AG08396 (cell line): ENCODE measurements around the gene MXRA5.
"Not testable (repeated sequence)": the region's sequence is repeated elsewhere in the genome, so short reads cannot be mapped to it uniquely, and the experiment has no call there.

ENCODE experiments used
- DNase-seq: peaks from one replicate; pipeline ENCODE4 v3.0.0; 2012; ENCODE audit warnings: low spot score, mixed read lengths

Gene MXRA5

GRCh38 chrX:3346501-3347259, at the start of gene MXRA5:
MXRA5 (minus strand) TSS chrX:3346652; CDS start chrX:3343833, 2,819 bp downstream.
- DNase-seq, result peak; percentile 13

DNA sequence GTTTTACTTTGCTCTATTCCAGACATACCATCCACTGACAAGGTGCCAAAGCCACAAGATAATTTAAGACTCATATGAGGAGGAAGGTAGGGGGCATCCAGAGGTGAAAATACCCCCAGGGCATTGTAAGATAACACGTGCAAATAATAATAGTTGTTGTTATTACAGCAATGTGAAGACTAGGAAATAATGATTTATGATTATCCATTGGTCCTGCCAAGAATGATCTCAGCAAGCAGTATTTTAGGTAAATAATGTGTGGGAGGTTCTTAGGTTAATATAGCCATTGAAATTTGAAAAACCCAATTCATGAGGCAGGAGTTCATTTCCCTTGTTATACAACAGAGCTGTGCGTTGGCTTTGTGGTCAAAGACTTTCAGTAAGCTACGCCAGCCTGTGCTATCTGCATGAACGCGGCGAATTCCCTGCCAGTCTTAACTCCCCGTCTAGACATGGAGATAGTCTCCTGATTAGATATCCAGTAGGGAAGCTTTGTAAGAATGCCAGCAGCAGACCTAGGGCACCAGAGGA, 47.2 kb upstream of the MXRA5 start:
- DNase-seq, result no peak

GRCh38 chrX:3393178-3393577, 46.7 kb upstream of the MXRA5 start:
- DNase-seq, result no peak

DNA sequence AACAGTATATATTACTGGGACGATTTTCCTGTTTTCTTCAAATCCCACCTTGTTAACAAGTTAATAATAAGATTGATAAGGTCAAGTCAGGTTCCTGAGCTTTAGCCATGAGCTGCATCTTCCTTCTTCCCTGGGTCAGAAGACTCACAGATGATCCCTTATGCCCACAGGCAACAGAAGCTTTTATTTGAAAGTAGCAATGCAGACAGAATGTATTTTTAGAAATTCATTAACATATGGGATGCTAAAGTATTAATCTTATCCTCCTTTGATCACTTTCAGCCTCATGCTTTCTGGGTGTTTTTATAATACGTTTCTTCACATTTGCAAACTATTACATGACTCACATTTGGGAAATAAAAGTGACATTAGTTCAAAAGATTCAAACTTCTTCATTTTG, 42.0 kb upstream of the MXRA5 start:
- DNase-seq, result no peak

GRCh38 chrX:3384327-3384726, 37.9 kb upstream of the MXRA5 start:
- DNase-seq, result no peak

- DNase-seq, result no peak
Observed at GRCh38 chrX:3380603-3381002, 34.2 kb upstream of the MXRA5 start.

- DNase-seq, result no peak
Observed at GRCh38 chrX:3379111-3379510, 32.7 kb upstream of the MXRA5 start.

- DNase-seq, result no peak
Observed at GRCh38 chrX:3378156-3378555, 31.7 kb upstream of the MXRA5 start.

- DNase-seq, result no peak
Observed at GRCh38 chrX:3377560-3377959, 31.1 kb upstream of the MXRA5 start.

GRCh38 chrX:3375878-3376508, 29.5 kb upstream of the MXRA5 start:
- not testable (repeated sequence) for DNase-seq

GRCh38 chrX:3374108-3374800, 27.8 kb upstream of the MXRA5 start:
- DNase-seq, result no peak

DNA sequence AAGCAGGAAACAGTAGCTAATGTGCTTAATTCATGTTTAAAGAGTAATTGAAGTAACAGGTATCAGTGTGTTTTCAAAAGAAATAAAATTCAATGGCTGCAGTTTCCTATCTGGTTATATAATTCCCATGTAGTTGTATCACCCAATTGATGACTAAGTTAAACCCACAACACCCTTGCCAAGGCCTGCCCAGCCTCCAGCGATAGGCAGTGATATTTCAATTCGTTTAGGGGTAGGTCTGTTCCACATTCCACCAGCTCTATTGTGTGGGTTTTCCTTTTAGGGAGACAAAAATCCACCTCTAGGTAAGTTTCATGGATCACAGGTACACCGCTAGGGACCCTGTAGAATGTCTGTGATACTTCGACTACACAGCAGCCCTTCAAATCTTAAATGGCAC, 24.7 kb upstream of the MXRA5 start:
- no peak for DNase-seq

DNA sequence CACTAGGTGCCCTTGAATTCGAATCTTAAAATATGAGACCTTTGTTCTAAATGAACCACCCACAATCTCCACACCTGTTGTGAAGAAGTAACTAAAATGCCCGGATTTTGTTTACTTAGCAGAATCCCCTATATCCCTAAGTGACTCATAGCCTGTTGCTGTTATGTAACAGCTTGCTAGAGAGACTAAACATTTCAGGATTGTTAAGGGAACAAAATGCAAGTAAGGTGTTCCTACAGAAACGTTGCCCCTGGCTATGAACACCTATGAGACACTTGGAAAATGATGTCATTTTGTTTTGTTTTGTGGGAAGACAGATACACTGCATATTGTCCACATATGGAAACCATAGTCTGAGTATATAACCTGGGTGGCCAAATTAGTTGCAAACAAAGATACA, 24.2 kb upstream of the MXRA5 start:
- no peak for DNase-seq

DNA sequence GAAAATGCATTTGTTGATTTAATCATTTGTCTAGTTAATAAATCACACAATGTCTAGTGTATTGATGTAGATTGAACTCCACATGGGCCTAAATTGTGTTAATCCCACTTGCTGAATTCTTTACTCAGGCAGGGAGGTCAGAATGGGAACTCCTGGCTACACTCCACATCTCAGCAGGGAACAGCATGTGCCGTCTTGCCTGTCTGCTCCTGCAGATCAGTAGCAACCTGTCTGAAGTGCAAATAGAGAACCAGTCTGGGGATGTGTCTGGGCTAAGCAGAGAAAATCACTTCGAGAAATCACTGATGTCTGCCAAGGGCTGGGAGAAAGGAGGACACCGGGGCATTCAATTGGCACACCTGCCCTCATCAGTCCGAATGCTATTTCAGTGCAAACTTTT, 16.5 kb upstream of the MXRA5 start:
- DNase-seq, result no peak

DNA sequence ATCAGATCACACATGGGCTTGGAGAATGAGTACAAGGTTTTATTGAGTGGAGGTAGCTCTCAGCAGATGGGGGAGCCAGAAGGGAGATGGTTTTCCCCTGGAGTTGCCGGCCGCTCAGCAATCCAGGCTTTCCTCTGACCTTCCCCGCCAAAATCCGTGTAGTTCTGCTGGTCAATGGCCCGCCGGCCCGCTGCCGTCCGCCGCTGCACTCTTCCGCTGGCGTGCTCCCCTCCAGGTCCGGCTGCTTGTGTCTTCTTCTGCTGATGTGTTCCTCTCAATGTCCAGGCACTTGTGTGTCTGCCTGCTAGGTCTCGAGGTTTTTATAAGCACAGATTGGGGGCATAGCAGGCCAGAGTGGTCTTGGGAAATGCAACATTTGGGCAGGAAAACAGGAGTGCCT, 14.4 kb upstream of the MXRA5 start:
- DNase-seq, result no peak

DNA sequence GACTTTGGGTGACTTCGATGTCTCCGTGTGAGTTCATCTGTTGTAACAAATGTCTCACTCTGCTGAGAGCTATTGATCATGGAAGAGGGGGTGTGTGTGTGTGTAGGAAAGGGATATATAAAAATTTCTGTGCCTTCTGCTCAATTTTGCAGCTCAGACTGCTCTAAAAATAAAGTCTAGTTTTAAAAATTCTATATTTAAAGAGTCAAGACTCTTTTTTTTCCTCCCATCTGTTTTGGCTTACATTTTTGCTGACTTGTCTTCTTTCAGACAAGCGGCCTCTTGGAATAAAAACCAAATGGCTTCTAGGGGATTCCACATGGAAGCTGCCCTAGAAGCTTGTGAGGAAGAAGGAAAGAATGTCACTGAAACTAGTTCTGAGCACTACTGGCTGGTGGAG, 6.3 kb upstream of the MXRA5 start:
- not testable (repeated sequence) for DNase-seq

DNA sequence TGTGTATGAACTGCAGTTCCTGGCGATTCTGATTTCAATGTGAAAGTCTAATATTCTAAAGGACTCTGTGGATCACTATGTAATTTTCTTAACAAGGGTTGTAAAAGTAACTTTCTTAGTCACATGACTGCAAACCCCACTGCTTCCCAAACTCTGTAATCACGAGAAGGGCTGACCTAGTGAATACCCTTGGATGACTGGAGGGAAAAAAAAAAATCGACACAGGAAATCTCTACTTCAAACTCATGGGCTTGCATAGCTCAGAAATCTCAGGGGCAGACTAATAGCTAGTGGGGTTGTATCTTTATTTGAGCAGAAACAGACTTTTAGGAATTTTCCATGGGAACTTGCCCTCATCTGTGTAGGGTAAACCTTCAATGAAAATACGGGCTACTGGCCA, 4.8 kb upstream of the MXRA5 start:
- no peak for DNase-seq

DNA sequence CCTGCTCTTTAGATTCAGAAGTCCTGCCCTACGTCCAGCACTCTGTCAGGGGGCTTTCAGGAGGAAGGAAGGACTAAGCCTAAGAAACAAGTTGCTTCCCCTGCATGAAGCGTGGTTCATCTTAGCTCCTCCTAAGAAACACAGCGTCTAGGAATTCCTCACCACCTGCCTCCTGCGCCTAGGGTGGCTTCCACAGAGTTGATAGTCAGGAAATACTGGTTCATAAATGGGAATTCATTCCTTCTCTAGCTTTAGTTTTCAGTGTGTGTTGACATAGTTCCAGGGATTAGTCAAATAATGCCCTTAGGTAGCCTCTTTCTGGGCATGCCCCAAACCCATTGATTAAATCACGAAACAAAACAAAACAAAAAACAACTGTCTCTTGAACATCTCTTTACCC, 1.7 kb upstream of the MXRA5 start:
- DNase-seq, result no peak

DNA sequence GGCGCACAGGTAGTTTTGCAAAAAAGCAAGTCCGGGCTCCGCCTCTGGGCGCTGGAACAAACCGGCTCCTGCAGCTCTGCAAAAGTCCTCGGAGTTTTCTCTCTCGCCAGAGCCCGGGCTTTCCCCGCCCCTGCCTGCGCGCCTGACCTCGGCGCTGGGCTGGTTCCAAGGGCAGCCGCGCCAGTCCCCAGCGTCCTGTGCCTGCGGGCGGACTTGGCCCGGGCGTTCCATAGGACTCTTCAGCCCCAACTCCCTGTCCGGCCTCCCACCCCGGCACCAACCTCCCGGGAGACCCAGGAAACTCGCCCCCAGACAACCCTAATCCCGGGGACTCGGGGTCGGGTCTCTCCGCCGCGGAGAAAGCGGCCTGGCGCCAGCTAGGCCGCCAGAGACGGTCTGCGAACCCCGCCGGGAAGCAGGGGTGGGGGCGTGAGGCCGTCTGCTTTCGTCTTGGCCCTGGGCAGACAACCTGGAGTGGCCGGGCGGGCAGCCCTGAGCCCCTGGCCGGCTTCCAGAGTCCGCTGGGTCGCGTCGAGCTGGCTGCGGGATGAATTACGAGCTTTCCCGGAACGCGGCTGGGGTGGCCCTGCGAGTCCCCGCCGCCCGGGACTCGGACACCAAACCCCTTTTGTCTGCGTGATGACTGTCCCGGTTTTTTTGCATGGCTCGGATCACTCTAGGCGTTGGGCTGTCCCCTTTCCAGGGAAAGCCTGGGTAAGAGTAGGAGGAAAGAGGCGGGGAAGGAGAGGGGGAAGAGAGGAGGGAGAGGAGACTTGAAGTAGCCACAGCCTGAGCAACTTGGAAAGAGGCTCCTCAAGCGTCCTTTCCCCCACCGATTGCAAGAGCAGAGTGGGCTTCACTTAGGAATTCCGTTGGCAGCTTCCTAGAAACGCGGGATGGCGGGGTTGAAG, 916 bp downstream of the MXRA5 start:
- DNase-seq, result peak; percentile 60

- DNase-seq, result not testable (repeated sequence)
Observed at GRCh38 chrX:3343569-3343968, 2.9 kb downstream of the MXRA5 start.

DNA sequence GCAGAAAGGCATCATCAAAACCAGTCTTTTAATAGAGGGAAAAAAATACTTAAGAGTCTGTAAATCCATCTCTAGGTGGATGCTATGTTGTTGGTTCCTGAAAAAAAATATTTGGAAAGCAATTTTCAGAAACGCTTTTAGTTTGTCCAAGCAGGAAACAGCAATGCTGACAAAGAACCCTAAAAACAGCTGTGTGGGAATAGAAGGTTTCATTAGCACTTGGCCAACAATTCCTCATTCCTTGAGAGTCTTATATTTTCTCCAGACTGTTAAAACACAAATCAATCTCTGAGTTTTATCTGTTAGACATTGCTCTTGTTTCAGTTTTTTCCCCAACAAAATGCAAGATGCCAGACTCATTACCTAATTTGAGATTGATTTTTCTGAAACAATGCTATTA, 6.4 kb downstream of the MXRA5 start:
- no peak for DNase-seq

DNA sequence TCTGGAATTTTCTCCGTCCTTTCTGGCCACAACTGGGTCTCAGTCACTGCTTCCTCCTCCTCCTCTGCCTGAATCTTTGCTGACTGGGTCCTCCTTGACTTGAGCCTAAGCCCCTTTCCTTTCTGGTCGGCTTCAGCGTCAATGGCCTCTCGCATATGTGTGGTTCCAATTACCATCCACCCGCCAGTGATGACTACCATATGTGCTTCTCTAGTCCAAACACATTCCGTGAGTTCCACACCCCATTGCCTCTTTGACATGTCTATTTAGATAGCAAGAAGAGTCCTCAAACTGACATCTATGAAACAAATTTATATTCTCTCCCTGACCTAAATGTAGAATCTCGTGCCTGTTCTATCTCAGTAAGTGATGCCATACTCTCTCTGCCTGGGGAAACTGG, 19.8 kb downstream of the MXRA5 start:
- peak; percentile 13 for DNase-seq
